NOMO-1 treated with DMSO at 0.1 percent for 48 hours (cell line): ENCODE measurements around the gene TNIK.

Experiments used
- DNase-seq: peaks from one replicate; lab custom pipeline; 2025; ENCODE audit not compliant: unreplicated experiment; lab: John Stamatoyannopoulos, UW

The TNIK gene

DNA sequence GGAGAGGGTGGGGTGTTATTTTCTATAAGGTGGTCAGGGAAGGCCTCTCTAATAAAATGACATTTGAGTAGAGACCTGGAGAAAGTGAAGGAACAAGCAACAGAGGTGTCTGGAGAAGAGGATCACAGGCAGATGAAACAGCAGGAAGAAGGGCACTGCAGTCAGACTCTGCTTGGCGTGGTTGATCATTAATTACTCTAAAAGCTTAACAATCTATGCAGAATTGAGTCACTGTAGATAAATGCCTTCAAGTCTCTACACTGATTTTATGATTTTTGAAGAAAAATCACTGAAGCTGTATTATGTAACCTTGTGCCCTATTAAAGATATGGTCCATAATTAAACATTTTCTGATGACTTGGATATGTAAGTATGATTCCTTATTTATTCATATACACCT lies 114.2 kb downstream of the TNIK start:
- DNase-seq = no peak

GRCh38 chr3:171345107-171345843 lies 114.9 kb downstream of the TNIK start:
- no peak for DNase-seq

- peak; percentile 50 for DNase-seq
These were observed 116.5 kb downstream of the TNIK start for GRCh38 chr3:171343693-171344092.

DNA sequence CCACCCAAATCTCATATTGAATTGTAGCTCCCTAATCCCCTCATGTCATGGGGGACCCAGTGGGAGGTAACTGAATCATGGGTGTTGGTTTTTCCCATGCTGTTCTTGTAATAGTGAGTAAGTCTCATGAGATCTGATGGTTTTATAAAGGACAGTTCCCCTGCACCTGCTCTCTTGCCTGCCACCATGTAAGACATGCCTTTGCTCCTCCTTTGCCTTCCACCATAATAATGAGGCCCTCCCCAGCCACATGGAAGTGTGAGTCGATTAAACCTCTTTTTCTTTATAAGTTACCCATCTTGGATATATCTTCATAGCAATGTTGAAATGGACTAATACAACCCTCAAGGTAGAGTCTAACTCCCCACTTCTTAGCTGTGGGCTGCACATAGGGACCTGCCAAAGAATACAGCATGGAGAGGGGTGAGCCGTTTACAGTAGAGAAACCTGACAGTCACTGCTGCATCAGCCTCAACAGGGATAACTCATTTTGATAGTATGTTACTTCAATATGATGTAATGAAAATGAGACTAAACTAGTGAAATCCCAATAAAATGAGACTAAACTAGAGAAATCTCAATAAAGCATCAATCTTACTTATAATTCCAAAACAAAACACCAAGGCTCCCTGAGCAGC lies 117.3 kb downstream of the TNIK start:
- no peak for DNase-seq

DNA sequence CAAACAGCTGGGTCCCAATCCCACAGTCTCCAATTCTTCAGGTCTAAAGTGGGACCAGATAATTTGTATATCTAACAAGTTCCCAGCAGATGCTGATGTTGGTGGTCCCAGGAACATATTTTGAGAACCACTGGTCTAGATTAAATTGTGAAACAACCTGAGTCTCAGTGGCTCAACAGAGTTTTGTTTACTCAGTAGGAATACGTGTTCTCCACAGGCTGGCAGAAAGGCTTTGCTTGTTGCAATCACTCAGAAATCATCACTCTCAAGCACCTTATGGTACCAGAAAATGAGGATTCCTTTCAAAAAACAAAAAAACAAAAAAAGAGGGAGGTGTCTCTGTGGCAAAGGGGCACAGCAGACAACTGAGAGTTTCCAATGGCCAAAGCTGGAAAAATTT lies 118.0 kb downstream of the TNIK start:
- DNase-seq = no peak

GRCh38 chr3:171340434-171340833 lies 119.8 kb downstream of the TNIK start:
- DNase-seq = no peak

- no peak for DNase-seq
These were observed 120.6 kb downstream of the TNIK start for GRCh38 chr3:171339598-171339997.

GRCh38 chr3:171336406-171336805 lies 123.8 kb downstream of the TNIK start:
- no peak for DNase-seq

DNA sequence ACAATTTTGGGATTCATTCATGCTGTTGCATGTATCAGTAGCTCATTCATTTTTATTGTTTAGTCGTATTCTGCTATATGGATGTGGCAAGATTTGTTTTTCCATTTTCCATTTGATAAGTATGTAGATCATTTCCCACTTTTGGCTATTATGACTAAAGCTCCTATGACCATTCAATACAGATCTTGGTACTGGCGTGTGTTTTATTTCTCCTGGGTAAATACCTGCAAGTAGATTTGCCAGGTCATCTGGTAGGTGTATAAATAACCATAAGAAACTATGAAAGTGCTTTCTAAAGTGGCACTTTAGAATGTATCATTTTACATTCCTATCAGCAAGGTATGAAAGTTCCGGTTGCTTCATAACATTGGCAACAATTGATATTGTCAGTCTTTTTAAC lies 124.6 kb downstream of the TNIK start:
- DNase-seq = no peak

GRCh38 chr3:171334465-171334811 lies 125.8 kb downstream of the TNIK start:
- DNase-seq = no peak

GRCh38 chr3:171333784-171334464 lies 126.3 kb downstream of the TNIK start:
- no peak for DNase-seq

DNA sequence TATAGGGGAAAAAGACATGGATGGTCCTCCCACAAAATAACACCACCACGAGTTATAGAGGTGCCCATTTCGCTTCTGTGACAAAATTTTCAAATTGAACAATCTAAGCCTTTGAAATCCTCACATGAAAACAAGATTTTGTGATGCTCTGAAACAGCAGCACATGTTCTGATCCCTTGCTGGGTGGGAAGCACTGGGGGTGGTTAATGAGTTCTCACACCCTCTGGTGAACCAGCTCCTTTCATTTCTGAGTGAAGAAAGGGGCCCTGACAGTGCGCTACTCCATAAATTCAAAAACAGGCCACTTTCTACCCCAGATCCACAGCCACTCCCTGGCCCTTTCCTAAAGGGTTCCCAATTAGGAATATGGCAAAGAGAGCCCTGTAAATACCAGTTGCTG lies 129.3 kb downstream of the TNIK start:
- no peak for DNase-seq

GRCh38 chr3:171329746-171330145 lies 130.5 kb downstream of the TNIK start:
- DNase-seq = no peak

DNA sequence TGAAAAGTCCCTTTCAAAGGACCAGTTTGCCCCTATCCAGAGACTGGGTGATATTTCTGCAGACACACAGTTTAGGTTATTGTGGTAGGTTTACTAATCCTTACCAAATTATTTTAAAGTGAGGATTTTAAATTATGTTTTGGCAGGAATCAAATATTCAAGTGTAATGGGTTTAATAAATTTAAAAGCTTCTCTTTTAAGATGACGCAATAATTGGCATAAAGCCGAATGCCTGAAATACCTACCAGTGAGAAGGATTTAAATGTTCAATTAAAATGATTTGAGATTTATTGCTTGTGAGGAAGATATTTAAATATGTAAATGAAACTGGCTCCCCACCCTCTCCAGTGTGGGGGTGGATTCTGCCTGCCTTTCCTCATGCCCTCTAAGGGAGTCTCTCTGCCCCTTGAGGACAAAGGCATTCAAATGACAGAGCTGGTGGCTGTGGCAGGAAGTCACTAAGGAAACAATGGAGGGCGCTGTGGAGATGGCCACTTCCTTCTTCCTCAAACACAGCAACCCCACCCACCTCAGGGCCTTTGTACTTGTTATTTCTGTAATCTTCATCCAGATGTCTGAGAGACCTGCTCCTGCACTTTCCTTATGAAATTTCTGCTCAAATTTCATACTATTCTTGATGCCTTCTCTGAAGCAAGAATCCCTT lies 131.7 kb downstream of the TNIK start:
- peak; percentile 71 for DNase-seq

DNA sequence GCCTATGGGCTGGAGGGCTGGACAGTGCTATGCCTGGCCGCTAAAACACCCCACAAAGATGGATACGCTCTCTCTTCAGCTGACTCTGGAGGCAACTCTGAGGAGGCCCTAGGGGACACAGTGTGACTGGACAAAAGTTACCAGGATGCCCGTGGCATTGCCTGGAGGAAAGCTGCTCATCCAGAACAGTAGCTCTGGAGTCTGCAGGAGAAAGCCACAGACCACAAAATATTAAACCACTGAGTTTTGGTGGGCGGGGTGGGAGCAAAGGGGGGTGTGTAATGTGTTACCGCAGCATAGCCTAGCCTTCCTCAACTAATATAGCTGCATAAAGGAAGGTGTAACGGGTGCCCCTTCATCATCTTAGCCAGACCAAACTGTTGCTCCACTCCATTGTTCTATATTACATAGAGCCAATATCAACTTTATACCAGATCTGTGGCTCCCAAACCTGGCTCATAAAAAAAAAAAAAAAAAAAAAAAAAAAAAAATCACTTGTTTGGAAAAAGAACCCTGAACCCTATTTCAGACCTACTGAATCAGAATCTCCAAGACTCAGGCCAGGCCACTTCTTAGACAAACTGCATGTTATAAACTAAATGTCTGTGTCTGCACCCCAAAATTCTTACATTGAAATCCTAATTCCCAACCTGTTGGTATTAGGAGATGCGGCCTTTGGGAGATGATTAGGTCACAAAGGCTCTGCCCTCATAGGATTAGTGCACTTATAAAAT lies 132.6 kb downstream of the TNIK start:
- DNase-seq = no peak

- DNase-seq = no peak
These were observed 133.3 kb downstream of the TNIK start for GRCh38 chr3:171326717-171327440.

DNA sequence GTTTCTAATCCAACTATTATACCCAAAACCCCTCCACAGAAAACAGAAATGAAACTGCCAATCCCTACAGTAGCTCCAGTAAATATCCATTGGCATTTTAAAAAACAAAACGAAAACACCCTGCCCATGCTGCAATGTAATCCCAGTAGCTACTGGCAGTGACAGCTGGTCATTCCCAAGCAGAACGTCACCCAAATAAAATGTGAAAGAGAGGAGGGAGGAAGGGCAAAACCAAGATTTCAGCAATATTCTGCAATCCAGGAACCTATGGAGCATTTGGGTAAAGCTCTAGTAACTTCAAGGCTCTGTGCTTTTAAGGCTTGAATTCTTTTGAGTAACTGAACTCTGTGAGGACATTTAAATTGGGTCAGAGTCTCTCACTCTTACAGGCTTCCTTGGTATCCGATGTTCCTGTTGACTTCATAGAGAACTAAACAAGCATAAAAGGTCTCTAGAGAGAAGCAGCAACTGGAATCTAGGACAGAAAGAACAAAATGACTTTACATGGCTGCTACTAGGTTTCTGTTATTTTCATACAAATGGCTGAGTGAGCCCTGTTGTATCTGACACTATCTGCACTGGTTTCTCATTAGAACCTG lies 136.2 kb downstream of the TNIK start:
- no peak for DNase-seq

GRCh38 chr3:171321559-171322360 lies 138.4 kb downstream of the TNIK start:
- DNase-seq = no peak
